Astrocyte (in vitro differentiated cells and primary cell): Measurements from ENCODE around the gene TMEM138. TPM values are rescaled to one million over a fixed set of nuclear protein-coding genes. Genes with fewer than 3 reads are reported as not detected.

Experiments
- DNase-seq: peaks from one replicate; pipeline ENCODE4 v3.0.0-alpha.2; 2010; ENCODE audit warnings: low read depth
- FAIRE-seq: peaks from 2 replicates; lab custom pipeline; 2011; peaks lifted over from hg19 to GRCh38; lab: Jason Lieb, UNC
- H2AFZ ChIP-seq: 2 replicates; pipeline ENCODE4 v1.6.0; 2012; ENCODE audit warnings: low read depth, low read length, inconsistent platforms
- H3K27ac ChIP-seq: 2 replicates; pipeline ENCODE4 v1.5.1; 2011; ENCODE audit warnings: low read depth, low read length, inconsistent platforms
- H3K27me3 ChIP-seq: 2 replicates; pipeline ENCODE4 v1.6.0; 2011; ENCODE audit warnings: low read length, inconsistent platforms; ENCODE audit not compliant: insufficient read depth
- H3K36me3 ChIP-seq: 2 replicates; pipeline ENCODE4 v1.5.1; 2011; ENCODE audit warnings: low read length, inconsistent platforms; ENCODE audit not compliant: insufficient read depth
- H3K4me1 ChIP-seq: 2 replicates; pipeline ENCODE4 v1.5.1; 2011; ENCODE audit warnings: low read length, inconsistent platforms; ENCODE audit not compliant: insufficient read depth
- H3K4me2 ChIP-seq: 2 replicates; pipeline ENCODE4 v1.6.0; 2012; ENCODE audit warnings: low read length, inconsistent platforms
- H3K4me3 ChIP-seq: 2 replicates; pipeline ENCODE4 v1.5.1; 2011; ENCODE audit warnings: low read depth, mild to moderate bottlenecking, low read length, inconsistent platforms; ENCODE audit not compliant: insufficient read depth
- H3K79me2 ChIP-seq: 2 replicates; pipeline ENCODE4 v1.6.0; 2012; ENCODE audit warnings: mild to moderate bottlenecking, low read length, inconsistent platforms; ENCODE audit not compliant: insufficient read depth
- H3K9ac ChIP-seq: 2 replicates; pipeline ENCODE4 v1.6.0; 2012; ENCODE audit warnings: mild to moderate bottlenecking, low read length, inconsistent platforms
- H3K9me3 ChIP-seq: 2 replicates; pipeline ENCODE4 v1.5.1; 2012; ENCODE audit warnings: low read depth, mild to moderate bottlenecking, low read length, inconsistent platforms; ENCODE audit not compliant: insufficient read depth
- H4K20me1 ChIP-seq: 2 replicates; pipeline ENCODE4 v1.6.0; 2012; ENCODE audit warnings: low read length, inconsistent platforms; ENCODE audit not compliant: insufficient read depth
- H3K27ac Mint-ChIP-seq: one replicate; pipeline ENCODE4 v1.8.0; 2021; ENCODE audit warnings: mild to moderate bottlenecking, mixed read lengths; ENCODE audit not compliant: unreplicated experiment
- H3K27me3 Mint-ChIP-seq: one replicate; pipeline ENCODE4 v1.8.0; 2021; ENCODE audit warnings: low read depth, mixed read lengths; ENCODE audit not compliant: unreplicated experiment
- H3K36me3 Mint-ChIP-seq: one replicate; pipeline ENCODE4 v1.8.0; 2021; ENCODE audit warnings: low read depth, mixed read lengths; ENCODE audit not compliant: unreplicated experiment
- H3K4me1 Mint-ChIP-seq: one replicate; pipeline ENCODE4 v1.8.0; 2021; ENCODE audit warnings: low read depth, mixed read lengths; ENCODE audit not compliant: unreplicated experiment
- H3K4me3 Mint-ChIP-seq: one replicate; pipeline ENCODE4 v1.8.0; 2021; ENCODE audit warnings: mild to moderate bottlenecking, moderate library complexity, mixed read lengths; ENCODE audit not compliant: unreplicated experiment
- H3K9me3 Mint-ChIP-seq: one replicate; pipeline ENCODE4 v1.8.0; 2021; ENCODE audit warnings: mild to moderate bottlenecking, mixed read lengths; ENCODE audit not compliant: unreplicated experiment
- EZH2 ChIP-seq: IDR thresholded peaks from 2 replicates; pipeline ENCODE4 v1.6.1; 2012; ENCODE audit warnings: mild to moderate bottlenecking, low read length, inconsistent platforms; ENCODE audit not compliant: insufficient read depth
- total RNA-seq: library from RNA; stranded (reverse); gene quantifications from 2 replicates; pipeline ENCODE4 v1.2.1, GENCODE V29; 2021
- TF ChIP-seq, protein P1 (sequence below): IDR thresholded peaks from 2 replicates; pipeline ENCODE4 v1.5.1; 2011; ENCODE audit warnings: low read depth, mild to moderate bottlenecking, inconsistent platforms, low read length, moderate library complexity; ENCODE audit not compliant: insufficient read depth

TMEM138 gene
- total RNA-seq, 1 donor from 2014 or later = 36.8 TPM

DNA sequence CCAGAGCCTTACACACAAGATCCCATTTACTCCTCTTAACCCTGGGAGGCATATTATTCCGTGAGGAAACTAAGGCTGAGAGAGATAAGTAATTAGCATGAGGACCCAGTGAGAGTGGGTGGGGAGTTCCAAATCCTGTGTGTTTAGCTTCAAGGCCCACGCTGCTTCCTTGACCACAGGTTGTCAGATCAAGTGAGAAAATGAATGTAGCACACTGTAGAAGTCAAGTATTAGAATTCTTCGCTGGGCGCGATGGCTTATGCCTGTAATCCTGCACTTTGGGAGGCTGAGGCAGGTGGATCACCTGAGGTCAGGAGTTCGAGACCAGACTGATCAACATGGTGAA is 4.3 kb upstream of the TMEM138 start:
- H3K36me3 ChIP-seq = peaks cover 5% of the 10 kb centered on the region
- H3K4me1 ChIP-seq = peaks cover 11% of the 10 kb centered on the region
- Mint-ChIP-seq H3K27me3 (no peaks in the 10 kb centered on the region), H3K9me3 (peaks cover 2% of the 10 kb centered on the region), H3K27ac (no peak overlapping the region), H3K4me3 (no peak overlapping the region), H3K4me1 (peaks cover 3% of the 10 kb centered on the region), H3K36me3 (peaks cover 5% of the 10 kb centered on the region)
- H3K79me2 ChIP-seq = peaks cover 18% of the 10 kb centered on the region
- H3K4me3 ChIP-seq = no peak overlapping the region
- no peaks in the 10 kb centered on the region for H3K9me3 ChIP-seq
- H3K4me2 ChIP-seq = no peak overlapping the region
- no peak for TF ChIP-seq EZH2
- TF ChIP-seq, protein P1, sequence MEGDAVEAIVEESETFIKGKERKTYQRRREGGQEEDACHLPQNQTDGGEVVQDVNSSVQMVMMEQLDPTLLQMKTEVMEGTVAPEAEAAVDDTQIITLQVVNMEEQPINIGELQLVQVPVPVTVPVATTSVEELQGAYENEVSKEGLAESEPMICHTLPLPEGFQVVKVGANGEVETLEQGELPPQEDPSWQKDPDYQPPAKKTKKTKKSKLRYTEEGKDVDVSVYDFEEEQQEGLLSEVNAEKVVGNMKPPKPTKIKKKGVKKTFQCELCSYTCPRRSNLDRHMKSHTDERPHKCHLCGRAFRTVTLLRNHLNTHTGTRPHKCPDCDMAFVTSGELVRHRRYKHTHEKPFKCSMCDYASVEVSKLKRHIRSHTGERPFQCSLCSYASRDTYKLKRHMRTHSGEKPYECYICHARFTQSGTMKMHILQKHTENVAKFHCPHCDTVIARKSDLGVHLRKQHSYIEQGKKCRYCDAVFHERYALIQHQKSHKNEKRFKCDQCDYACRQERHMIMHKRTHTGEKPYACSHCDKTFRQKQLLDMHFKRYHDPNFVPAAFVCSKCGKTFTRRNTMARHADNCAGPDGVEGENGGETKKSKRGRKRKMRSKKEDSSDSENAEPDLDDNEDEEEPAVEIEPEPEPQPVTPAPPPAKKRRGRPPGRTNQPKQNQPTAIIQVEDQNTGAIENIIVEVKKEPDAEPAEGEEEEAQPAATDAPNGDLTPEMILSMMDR = no peak
- no peak overlapping the region for H3K9ac ChIP-seq
- H3K27me3 ChIP-seq = no peaks in the 10 kb centered on the region
- no peak overlapping the region for H2AFZ ChIP-seq
- DNase-seq (no peak), FAIRE-seq (no peak)
- H3K27ac ChIP-seq = no peak overlapping the region
- H4K20me1 ChIP-seq = peaks cover 10% of the 10 kb centered on the region

DNA sequence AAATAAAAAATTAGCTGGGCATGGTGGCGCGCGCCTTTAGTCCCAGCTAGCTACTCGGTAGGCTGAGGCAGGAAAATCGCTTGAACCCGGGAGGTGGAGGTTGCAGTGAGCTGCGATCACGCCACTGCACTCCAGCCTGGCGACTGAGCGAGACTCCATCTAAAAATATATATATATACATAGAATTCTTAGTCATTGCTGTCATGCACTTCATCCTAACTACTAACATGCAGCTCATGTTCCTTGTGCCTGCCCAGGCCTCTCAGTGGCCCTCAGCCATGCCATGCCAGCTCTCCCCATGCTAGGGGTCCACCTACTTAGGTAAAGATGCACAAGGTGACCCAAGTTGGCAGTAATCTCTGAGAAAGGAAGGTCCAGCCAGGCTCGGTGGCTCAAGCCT is 3.6 kb upstream of the TMEM138 start:
- Histone ChIP-seq H3K27ac (no peak overlapping the region), H3K4me1 (peaks cover 18% of the 10 kb centered on the region), H3K4me2 (no peak overlapping the region), H2AFZ (no peak overlapping the region), H3K79me2 (peaks cover 25% of the 10 kb centered on the region), H3K36me3 (no peaks in the 10 kb centered on the region), H4K20me1 (peaks cover 6% of the 10 kb centered on the region), H3K9ac (no peak overlapping the region), H3K27me3 (no peaks in the 10 kb centered on the region), H3K9me3 (no peaks in the 10 kb centered on the region), H3K4me3 (no peak overlapping the region)
- H3K4me3 Mint-ChIP-seq = no peak overlapping the region
- FAIRE-seq (no peak), DNase-seq (no peak)
- H3K27ac Mint-ChIP-seq = no peak overlapping the region
- H3K4me1 Mint-ChIP-seq = peaks cover 3% of the 10 kb centered on the region
- H3K27me3 Mint-ChIP-seq = no peaks in the 10 kb centered on the region
- TF ChIP-seq, protein P1 = no peak
- TF ChIP-seq EZH2 = no peak
- H3K9me3 Mint-ChIP-seq = peaks cover 2% of the 10 kb centered on the region
- H3K36me3 Mint-ChIP-seq = peaks cover 4% of the 10 kb centered on the region

DNA sequence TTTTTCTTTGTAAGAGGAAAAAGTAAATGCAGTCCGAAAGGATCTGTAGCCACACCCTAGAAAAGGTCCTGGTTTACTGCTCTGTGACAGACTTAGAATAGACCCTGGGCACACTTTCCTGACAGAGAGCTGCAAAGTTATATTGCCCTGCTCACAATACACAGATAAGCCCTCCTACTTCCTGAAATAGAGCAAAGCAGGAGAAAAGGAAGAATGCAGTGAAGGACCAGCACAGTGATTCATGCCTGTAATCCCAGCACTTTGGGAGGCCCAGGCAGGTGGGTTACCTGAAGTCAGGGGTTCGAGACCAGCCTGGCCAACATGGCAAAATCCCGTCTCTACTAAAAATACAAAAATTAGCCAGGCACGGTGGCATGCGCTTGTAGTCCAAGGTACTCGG is 2.7 kb upstream of the TMEM138 start:
- Histone ChIP-seq H3K36me3 (peaks cover 6% of the 10 kb centered on the region), H3K27ac (no peak overlapping the region), H3K4me2 (no peak overlapping the region), H3K4me3 (no peak overlapping the region), H3K79me2 (peaks cover 34% of the 10 kb centered on the region), H2AFZ (no peak overlapping the region), H3K9me3 (no peaks in the 10 kb centered on the region), H3K4me1 (peaks cover 18% of the 10 kb centered on the region), H3K27me3 (no peaks in the 10 kb centered on the region), H4K20me1 (peaks cover 6% of the 10 kb centered on the region), H3K9ac (no peak overlapping the region)
- Mint-ChIP-seq H3K4me1 (peaks cover 3% of the 10 kb centered on the region), H3K27me3 (no peaks in the 10 kb centered on the region), H3K27ac (no peak overlapping the region), H3K36me3 (peaks cover 5% of the 10 kb centered on the region), H3K4me3 (peak overlapping the region; percentile 69), H3K9me3 (peaks cover 2% of the 10 kb centered on the region)
- DNase-seq (no peak), FAIRE-seq (no peak)
- no peak for TF ChIP-seq EZH2
- TF ChIP-seq, protein P1 = no peak
